Activated CD4-positive, alpha-beta T cell treated with anti-CD3 and anti-CD28 coated beads for 36 hours (primary cell): Measurements from ENCODE around the gene ERBB4. TPM values are rescaled to one million over a fixed set of nuclear protein-coding genes. Genes with fewer than 3 reads are reported as not detected.

Experiments
- ATAC-seq: fragments of 200-7000 bp; cut with Tn5 transposase; one replicate; pipeline ENCODE4 v1.10.0; 2021; ENCODE audit warnings: mild to moderate bottlenecking, moderate library complexity
- CTCF ChIA-PET: fragments of 350-600 bp; sonication (Branson Sonifier 250); formaldehyde crosslinking; loops from one replicate; lab custom pipeline; 2021; ENCODE audit warnings: antibody characterized with exemption; lab: Charles Lee
- POLR2A ChIA-PET: fragments of 350-600 bp; sonication (Branson Sonifier 250); formaldehyde crosslinking; loops from one replicate; lab custom pipeline; 2021; ENCODE audit warnings: antibody characterized with exemption, inconsistent platforms; lab: Charles Lee
- DNase-seq: peaks from one replicate; pipeline ENCODE4 v3.0.0-alpha.2; 2020
- H3K27ac Mint-ChIP-seq: one replicate; pipeline ENCODE4 v1.8.0; 2021; ENCODE audit warnings: mixed read lengths
- H3K27me3 Mint-ChIP-seq: one replicate; pipeline ENCODE4 v1.8.0; 2021; ENCODE audit warnings: mixed read lengths
- H3K36me3 Mint-ChIP-seq: one replicate; pipeline ENCODE4 v1.8.0; 2021; ENCODE audit warnings: low read depth, mixed read lengths
- H3K4me1 Mint-ChIP-seq: one replicate; pipeline ENCODE4 v1.8.0; 2021; ENCODE audit warnings: mixed read lengths
- H3K4me3 Mint-ChIP-seq: one replicate; pipeline ENCODE4 v1.8.0; 2021; ENCODE audit warnings: mild to moderate bottlenecking, moderate library complexity, mixed read lengths
- H3K9me3 Mint-ChIP-seq: one replicate; pipeline ENCODE4 v1.8.0; 2021; ENCODE audit warnings: low read depth, mixed read lengths
- intact Hi-C, 2 experiments: fragments of 100-400 bp; cut with DNase I in 1 of 2; cut with micrococcal nuclease in 1 of 2; formaldehyde crosslinking; loops; one replicate each; pipeline versions ENCODE4 v1.14.2 to v1.15.1; 2022 to 2024; cut with DNase I, micrococcal nuclease
- total RNA-seq, 2 experiments: library from RNA; stranded (reverse); gene quantifications; one replicate each; pipeline ENCODE4 v1.2.3, GENCODE V29; 2021

The ERBB4 gene
- total RNA-seq, 2 experiments from 2014 or later: not detected

- POLR2A ChIA-PET: no interaction called here
- no peaks in the 10 kb centered on the region for H3K4me1 Mint-ChIP-seq
- no peak overlapping the region for H3K4me3 Mint-ChIP-seq
- ATAC-seq (no peak), DNase-seq (no peak)
- no peak overlapping the region for H3K27ac Mint-ChIP-seq
- no peaks in the 10 kb centered on the region for H3K27me3 Mint-ChIP-seq
- CTCF ChIA-PET: no interaction called here
- intact Hi-C loops: no loop called here
- no peaks in the 10 kb centered on the region for H3K9me3 Mint-ChIP-seq
- no peaks in the 10 kb centered on the region for H3K36me3 Mint-ChIP-seq
Measured at GRCh38 chr2:211405036-211405435, 1133.6 kb downstream of the ERBB4 start.

DNA sequence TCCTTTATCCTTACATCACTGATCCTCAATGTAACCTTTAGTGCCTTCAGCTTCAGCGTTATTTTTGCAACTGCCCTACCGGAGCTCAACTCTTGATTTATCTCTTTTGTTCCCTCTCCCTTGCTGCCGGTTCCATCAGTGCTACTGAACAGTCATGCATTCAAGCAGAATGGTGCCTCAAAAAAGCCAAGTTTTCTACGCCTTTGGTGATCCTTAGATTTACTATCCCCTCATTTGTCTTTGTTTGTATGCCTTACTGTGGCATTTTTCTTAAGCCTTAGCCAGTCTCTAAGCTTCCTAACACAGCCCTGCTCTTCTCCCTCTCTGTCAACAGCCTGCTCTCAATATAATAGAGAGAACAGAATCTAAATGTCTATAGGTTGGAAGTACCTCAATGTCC, 1134.5 kb downstream of the ERBB4 start:
- H3K27me3 Mint-ChIP-seq: no peaks in the 10 kb centered on the region
- no peaks in the 10 kb centered on the region for H3K9me3 Mint-ChIP-seq
- H3K27ac Mint-ChIP-seq: no peak overlapping the region
- ATAC-seq: no peak
- H3K4me1 Mint-ChIP-seq: no peaks in the 10 kb centered on the region
- no peak overlapping the region for H3K4me3 Mint-ChIP-seq
- H3K36me3 Mint-ChIP-seq: no peaks in the 10 kb centered on the region
- DNase-seq: no peak
- POLR2A ChIA-PET: no interaction called here
- CTCF ChIA-PET: interaction anchor here (0.6 kb wide), 1 partner anchor 1102 kb away, joined by 4 read pairs; no protein-coding TSS in a partner anchor
- intact Hi-C loops: no loop called here

- ChIA-PET CTCF (interaction anchor here (0.6 kb wide), 1 partner anchor 222 kb away, joined by 3 read pairs; no protein-coding TSS in a partner anchor), POLR2A (no interaction called here)
- ATAC-seq (no peak), DNase-seq (no peak)
- no peaks in the 10 kb centered on the region for H3K27me3 Mint-ChIP-seq
- intact Hi-C loops: no loop called here
- no peaks in the 10 kb centered on the region for H3K4me1 Mint-ChIP-seq
- H3K4me3 Mint-ChIP-seq: no peak overlapping the region
- H3K27ac Mint-ChIP-seq: no peak overlapping the region
- no peaks in the 10 kb centered on the region for H3K36me3 Mint-ChIP-seq
- no peaks in the 10 kb centered on the region for H3K9me3 Mint-ChIP-seq
Measured at GRCh38 chr2:211401328-211401727, 1137.3 kb downstream of the ERBB4 start.

DNA sequence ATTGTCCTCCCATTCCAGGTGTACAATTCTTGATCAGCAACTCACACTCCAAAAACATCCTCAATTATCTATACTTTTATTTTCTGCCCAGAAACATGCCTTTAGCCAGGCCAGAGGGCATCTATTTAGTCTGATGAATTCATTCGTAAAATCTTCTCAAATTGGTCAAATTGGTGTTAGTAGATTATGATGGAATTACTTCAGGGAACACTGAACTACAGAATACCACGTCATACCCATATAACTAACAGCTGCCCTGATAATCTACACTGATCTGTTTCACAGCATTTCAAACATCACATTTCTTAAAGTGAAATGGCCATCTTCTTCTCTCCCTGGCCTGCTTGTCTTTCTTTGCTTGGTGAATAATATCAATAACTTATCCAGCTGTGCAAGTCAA, 1140.8 kb downstream of the ERBB4 start:
- H3K4me1 Mint-ChIP-seq: no peaks in the 10 kb centered on the region
- intact Hi-C loops: no loop called here
- H3K27me3 Mint-ChIP-seq: no peaks in the 10 kb centered on the region
- ATAC-seq (no peak), DNase-seq (no peak)
- H3K4me3 Mint-ChIP-seq: no peak overlapping the region
- H3K9me3 Mint-ChIP-seq: no peaks in the 10 kb centered on the region
- no peak overlapping the region for H3K27ac Mint-ChIP-seq
- no peaks in the 10 kb centered on the region for H3K36me3 Mint-ChIP-seq
- CTCF ChIA-PET: no interaction called here
- POLR2A ChIA-PET: no interaction called here

- Mint-ChIP-seq H3K9me3 (no peaks in the 10 kb centered on the region), H3K27ac (no peak overlapping the region), H3K36me3 (no peaks in the 10 kb centered on the region), H3K27me3 (no peaks in the 10 kb centered on the region), H3K4me3 (no peak overlapping the region), H3K4me1 (no peaks in the 10 kb centered on the region)
- ATAC-seq: no peak
- no peak for DNase-seq
- intact Hi-C loops: no loop called here
- ChIA-PET POLR2A (interaction anchor here (0.7 kb wide), 1 partner anchor 557 kb away, joined by 3 read pairs; no protein-coding TSS in a partner anchor), CTCF (no interaction called here)
Measured at GRCh38 chr2:211396815-211397214, 1141.8 kb downstream of the ERBB4 start.

GRCh38 chr2:211391189-211391567, 1147.4 kb downstream of the ERBB4 start:
- no peaks in the 10 kb centered on the region for H3K27me3 Mint-ChIP-seq

DNA sequence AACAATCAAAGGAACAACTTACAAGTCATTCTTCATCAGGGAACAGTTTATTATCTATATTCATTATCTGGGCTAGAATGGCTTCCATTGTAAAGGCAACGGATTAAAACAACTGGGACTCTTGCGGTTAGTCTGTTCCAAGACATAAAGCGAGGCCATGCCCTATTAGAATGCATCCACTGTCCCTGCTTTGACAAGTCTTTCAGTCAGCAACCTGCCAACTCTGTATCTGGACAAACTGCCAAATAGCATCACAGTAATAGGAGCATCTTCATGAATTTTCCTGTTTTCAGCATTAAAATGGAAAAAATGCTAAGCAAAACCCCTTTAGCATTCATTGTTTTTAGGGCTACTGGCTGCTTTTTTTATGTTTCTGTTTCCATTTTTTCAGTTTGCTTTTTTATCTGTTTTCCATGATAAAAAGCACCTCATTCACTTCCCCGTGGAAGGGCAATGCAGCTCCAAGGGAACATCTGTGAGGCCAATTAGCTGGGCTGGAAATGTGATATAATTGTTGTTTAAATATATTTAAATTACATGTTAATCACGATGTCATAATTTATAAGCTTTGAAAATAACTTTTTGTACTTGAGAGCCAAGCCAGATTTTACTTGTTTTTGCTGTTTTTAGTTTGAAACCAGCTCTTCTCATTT, 1147.9 kb downstream of the ERBB4 start:
- H3K9me3 Mint-ChIP-seq: no peaks in the 10 kb centered on the region
- H3K4me1 Mint-ChIP-seq: no peaks in the 10 kb centered on the region
- H3K27ac Mint-ChIP-seq: no peak overlapping the region
- DNase-seq (no peak), ATAC-seq (no peak)
- CTCF ChIA-PET: no interaction called here
- POLR2A ChIA-PET: no interaction called here
- H3K4me3 Mint-ChIP-seq: no peak overlapping the region
- H3K27me3 Mint-ChIP-seq: no peaks in the 10 kb centered on the region
- no peaks in the 10 kb centered on the region for H3K36me3 Mint-ChIP-seq
- intact Hi-C loops: no loop called here

More at GRCh38 chr2:211391189-211391567, 1147.4 kb downstream of the ERBB4 start:
- H3K9me3 Mint-ChIP-seq: no peaks in the 10 kb centered on the region
- no peak overlapping the region for H3K4me3 Mint-ChIP-seq
- ATAC-seq: no peak
- POLR2A ChIA-PET: no interaction called here
- DNase-seq: no peak
- CTCF ChIA-PET: no interaction called here
- no peaks in the 10 kb centered on the region for H3K4me1 Mint-ChIP-seq
- no peak overlapping the region for H3K27ac Mint-ChIP-seq
- intact Hi-C loops: no loop called here
- no peaks in the 10 kb centered on the region for H3K36me3 Mint-ChIP-seq

DNA sequence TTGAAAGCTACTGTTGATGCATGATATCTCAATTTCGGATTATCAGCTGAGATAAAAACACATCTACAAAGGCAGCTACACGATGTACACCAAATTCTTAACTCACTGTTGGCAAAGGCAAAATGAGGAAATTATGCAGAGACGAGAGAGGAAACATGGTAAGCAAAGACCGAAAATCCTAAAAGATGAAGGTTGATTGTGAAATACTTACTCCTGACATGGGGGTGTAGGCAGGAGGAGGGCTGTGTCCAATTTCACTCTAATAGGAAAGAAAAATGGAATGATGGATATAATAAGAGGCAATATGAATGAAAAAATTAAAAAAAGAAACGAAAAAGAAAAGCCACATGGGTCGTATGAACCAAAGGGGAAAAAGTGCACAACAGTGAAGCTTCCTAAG, 1150.9 kb downstream of the ERBB4 start:
- ATAC-seq (no peak), DNase-seq (no peak)
- no peaks in the 10 kb centered on the region for H3K36me3 Mint-ChIP-seq
- H3K4me1 Mint-ChIP-seq: no peaks in the 10 kb centered on the region
- H3K27ac Mint-ChIP-seq: no peak overlapping the region
- intact Hi-C loops: no loop called here
- no peaks in the 10 kb centered on the region for H3K9me3 Mint-ChIP-seq
- no peak overlapping the region for H3K4me3 Mint-ChIP-seq
- CTCF ChIA-PET: no interaction called here
- H3K27me3 Mint-ChIP-seq: no peaks in the 10 kb centered on the region
- POLR2A ChIA-PET: no interaction called here

GRCh38 chr2:211380041-211380440, 1158.6 kb downstream of the ERBB4 start:
- ATAC-seq (no peak), DNase-seq (no peak)
- ChIA-PET CTCF (interaction anchor here (0.7 kb wide), 1 partner anchor 858 kb away, joined by 3 read pairs; no protein-coding TSS in a partner anchor), POLR2A (no interaction called here)
- no peaks in the 10 kb centered on the region for H3K27me3 Mint-ChIP-seq
- intact Hi-C loops: no loop called here
- no peaks in the 10 kb centered on the region for H3K36me3 Mint-ChIP-seq
- H3K27ac Mint-ChIP-seq: no peak overlapping the region
- no peaks in the 10 kb centered on the region for H3K9me3 Mint-ChIP-seq
- no peaks in the 10 kb centered on the region for H3K4me1 Mint-ChIP-seq
- no peak overlapping the region for H3K4me3 Mint-ChIP-seq

GRCh38 chr2:211376410-211376809, 1162.2 kb downstream of the ERBB4 start:
- DNase-seq: no peak
- no peak for ATAC-seq
- no peaks in the 10 kb centered on the region for H3K4me1 Mint-ChIP-seq
- POLR2A ChIA-PET: no interaction called here
- H3K27ac Mint-ChIP-seq: no peak overlapping the region
- intact Hi-C loops: no loop called here
- H3K27me3 Mint-ChIP-seq: no peaks in the 10 kb centered on the region
- CTCF ChIA-PET: no interaction called here
- no peak overlapping the region for H3K4me3 Mint-ChIP-seq
- no peaks in the 10 kb centered on the region for H3K36me3 Mint-ChIP-seq
- H3K9me3 Mint-ChIP-seq: no peaks in the 10 kb centered on the region

DNA sequence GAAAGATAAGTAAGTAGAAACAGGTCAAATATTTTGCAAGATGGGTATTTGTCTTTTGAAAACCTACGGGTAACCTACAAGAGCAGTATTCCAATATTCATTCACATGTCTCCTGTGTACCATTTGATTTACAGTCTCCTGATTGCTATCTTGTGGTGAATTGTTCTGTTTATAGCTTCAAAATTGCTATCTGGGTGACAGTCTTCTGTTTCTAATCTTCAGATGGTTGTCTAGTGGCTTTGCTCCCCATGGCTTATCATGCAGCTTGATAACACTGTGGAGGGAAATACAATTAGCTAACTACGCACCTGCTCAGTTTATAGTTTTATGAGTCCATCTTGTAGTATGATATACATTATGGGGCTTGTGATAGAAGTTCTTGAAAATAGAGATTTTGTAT, 1165.4 kb downstream of the ERBB4 start:
- no peaks in the 10 kb centered on the region for H3K36me3 Mint-ChIP-seq
- H3K4me1 Mint-ChIP-seq: no peaks in the 10 kb centered on the region
- ChIA-PET CTCF (no interaction called here), POLR2A (no interaction called here)
- no peak overlapping the region for H3K27ac Mint-ChIP-seq
- no peak overlapping the region for H3K4me3 Mint-ChIP-seq
- H3K27me3 Mint-ChIP-seq: no peaks in the 10 kb centered on the region
- DNase-seq (no peak), ATAC-seq (no peak)
- intact Hi-C loops: no loop called here
- no peaks in the 10 kb centered on the region for H3K9me3 Mint-ChIP-seq

- no peak overlapping the region for H3K27ac Mint-ChIP-seq
- intact Hi-C loops: no loop called here
- no peaks in the 10 kb centered on the region for H3K4me1 Mint-ChIP-seq
- H3K36me3 Mint-ChIP-seq: no peaks in the 10 kb centered on the region
- ATAC-seq (no peak), DNase-seq (no peak)
- no peaks in the 10 kb centered on the region for H3K9me3 Mint-ChIP-seq
- no peak overlapping the region for H3K4me3 Mint-ChIP-seq
- ChIA-PET POLR2A (no interaction called here), CTCF (interaction anchor here (0.6 kb wide), 1 partner anchor 265 kb away, joined by 4 read pairs; no protein-coding TSS in a partner anchor)
- H3K27me3 Mint-ChIP-seq: no peaks in the 10 kb centered on the region
Measured at GRCh38 chr2:211371465-211371864, 1167.1 kb downstream of the ERBB4 start.
